T-helper 17 cell (primary cell): Measurements from ENCODE around the gene MGME1. TPM values are rescaled to one million over a fixed set of nuclear protein-coding genes. Genes with fewer than 3 reads are reported as not detected.

Source experiments
- ATAC-seq: fragments of 150-1000 bp; cut with Tn5 transposase; 2 replicates; pipeline ENCODE4 v1.10.0; 2021; ENCODE audit warnings: mild to moderate bottlenecking, moderate library complexity
- DNase-seq, 3 donors: peaks; one replicate each; pipeline versions ENCODE4 v3.0.0 to v3.0.0-alpha.2; 2020 to 2021
- H3K9me3 ChIP-seq: one replicate; pipeline ENCODE4 v1.7.0; 2013; ENCODE audit warnings: low read length, mild to moderate bottlenecking; ENCODE audit not compliant: control insufficient read depth, poor library complexity, severe bottlenecking
- H3K27ac Mint-ChIP-seq: one replicate; pipeline ENCODE4 v1.8.0; 2022; ENCODE audit warnings: mild to moderate bottlenecking, moderate library complexity, mixed read lengths
- H3K27me3 Mint-ChIP-seq: one replicate; pipeline ENCODE4 v1.8.0; 2022; ENCODE audit warnings: mixed read lengths
- H3K36me3 Mint-ChIP-seq: one replicate; pipeline ENCODE4 v1.8.0; 2022; ENCODE audit warnings: low read depth, mixed read lengths
- H3K4me1 Mint-ChIP-seq: one replicate; pipeline ENCODE4 v1.8.0; 2022; ENCODE audit warnings: mild to moderate bottlenecking, mixed read lengths
- H3K4me3 Mint-ChIP-seq: one replicate; pipeline ENCODE4 v1.8.0; 2022; ENCODE audit warnings: mild to moderate bottlenecking, moderate library complexity, mixed read lengths
- total RNA-seq, 4 donors: library from RNA in 2 of 4; stranded (reverse) in 2 of 4; gene quantifications; one replicate each; pipeline ENCODE4 v1.2.3 and lab custom pipeline; 2022 to 2026

Gene MGME1
- total RNA-seq, 2 donors from 2014 or later = 10.6 to 10.9 TPM

DNA sequence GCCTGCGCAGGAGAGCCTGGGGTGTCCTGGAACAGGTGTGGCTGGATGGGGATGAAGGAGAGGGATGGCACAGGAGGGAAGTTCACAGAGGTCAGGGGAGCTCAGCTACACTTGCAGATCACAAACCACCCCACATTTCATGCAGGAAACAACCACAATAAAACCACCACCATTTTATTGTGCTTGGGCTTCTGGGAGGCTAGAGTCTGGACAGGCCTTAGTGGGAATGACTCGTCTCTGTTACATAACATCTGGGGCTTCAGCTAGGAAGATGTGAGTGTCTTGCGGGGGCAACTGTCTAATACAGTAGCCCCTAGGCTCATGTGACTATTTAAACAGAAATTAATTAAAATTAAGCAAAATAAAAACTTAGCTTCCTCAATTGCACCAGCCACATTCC is 33.6 kb upstream of the MGME1 start:
- DNase-seq = no peak
- no peaks in the 10 kb centered on the region for H3K9me3 ChIP-seq
- peaks cover 5% of the 10 kb centered on the region for H3K27me3 Mint-ChIP-seq
- H3K27ac Mint-ChIP-seq = no peak overlapping the region
- H3K4me3 Mint-ChIP-seq = no peak overlapping the region
- peaks cover 5% of the 10 kb centered on the region for H3K36me3 Mint-ChIP-seq
- ATAC-seq = no peak
- H3K4me1 Mint-ChIP-seq = peaks cover 8% of the 10 kb centered on the region

DNA sequence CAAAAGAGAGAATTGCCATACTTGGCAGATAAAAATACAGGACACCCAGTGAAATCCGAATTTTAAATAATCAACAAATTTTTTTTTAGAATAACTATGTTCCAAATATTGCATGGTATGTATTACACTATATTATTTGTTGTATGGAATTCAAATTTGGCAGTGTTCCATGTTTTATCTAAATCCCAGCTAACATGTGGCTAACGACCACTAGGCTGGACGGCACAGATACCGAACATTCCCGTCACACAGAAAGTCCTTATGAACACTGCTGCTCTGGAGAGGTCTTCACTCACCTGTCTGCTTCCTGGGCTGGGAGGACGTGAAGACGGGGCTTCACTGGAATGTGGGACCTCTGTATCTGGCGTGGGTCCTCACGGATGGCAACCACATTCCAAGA is 33.1 kb upstream of the MGME1 start:
- H3K4me3 Mint-ChIP-seq = no peak overlapping the region
- peaks cover 8% of the 10 kb centered on the region for H3K4me1 Mint-ChIP-seq
- no peak overlapping the region for H3K27ac Mint-ChIP-seq
- H3K9me3 ChIP-seq = no peaks in the 10 kb centered on the region
- H3K36me3 Mint-ChIP-seq = peaks cover 5% of the 10 kb centered on the region
- DNase-seq (no peak), ATAC-seq (no peak)
- H3K27me3 Mint-ChIP-seq = peaks cover 5% of the 10 kb centered on the region

DNA sequence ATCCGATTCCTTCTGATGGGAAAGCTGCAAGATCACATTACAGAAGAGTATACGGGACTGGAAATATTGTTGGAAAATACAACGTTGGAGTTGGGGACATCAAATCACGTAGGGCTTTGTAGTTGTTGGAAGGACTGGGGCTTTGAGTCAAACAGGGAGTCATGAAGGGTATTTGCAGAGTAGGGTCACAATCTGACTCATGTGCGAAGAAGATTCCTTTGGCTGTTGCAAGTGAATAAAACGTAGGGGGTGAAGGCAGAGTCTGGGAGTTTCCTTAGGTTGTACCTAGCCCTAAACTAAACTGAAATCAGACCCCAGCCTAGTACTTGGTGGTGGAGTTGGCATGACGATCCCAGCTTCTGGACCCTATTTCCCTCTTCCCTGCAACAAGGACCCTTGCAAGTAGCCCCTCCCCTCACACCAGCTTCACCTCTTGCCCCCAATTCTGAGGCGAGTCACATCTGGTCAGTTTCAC is 32.5 kb upstream of the MGME1 start:
- no peaks in the 10 kb centered on the region for H3K9me3 ChIP-seq
- Mint-ChIP-seq H3K4me3 (no peak overlapping the region), H3K27me3 (peaks cover 5% of the 10 kb centered on the region), H3K36me3 (peaks cover 5% of the 10 kb centered on the region), H3K27ac (no peak overlapping the region), H3K4me1 (peaks cover 8% of the 10 kb centered on the region)
- ATAC-seq (no peak), DNase-seq (no peak)

DNA sequence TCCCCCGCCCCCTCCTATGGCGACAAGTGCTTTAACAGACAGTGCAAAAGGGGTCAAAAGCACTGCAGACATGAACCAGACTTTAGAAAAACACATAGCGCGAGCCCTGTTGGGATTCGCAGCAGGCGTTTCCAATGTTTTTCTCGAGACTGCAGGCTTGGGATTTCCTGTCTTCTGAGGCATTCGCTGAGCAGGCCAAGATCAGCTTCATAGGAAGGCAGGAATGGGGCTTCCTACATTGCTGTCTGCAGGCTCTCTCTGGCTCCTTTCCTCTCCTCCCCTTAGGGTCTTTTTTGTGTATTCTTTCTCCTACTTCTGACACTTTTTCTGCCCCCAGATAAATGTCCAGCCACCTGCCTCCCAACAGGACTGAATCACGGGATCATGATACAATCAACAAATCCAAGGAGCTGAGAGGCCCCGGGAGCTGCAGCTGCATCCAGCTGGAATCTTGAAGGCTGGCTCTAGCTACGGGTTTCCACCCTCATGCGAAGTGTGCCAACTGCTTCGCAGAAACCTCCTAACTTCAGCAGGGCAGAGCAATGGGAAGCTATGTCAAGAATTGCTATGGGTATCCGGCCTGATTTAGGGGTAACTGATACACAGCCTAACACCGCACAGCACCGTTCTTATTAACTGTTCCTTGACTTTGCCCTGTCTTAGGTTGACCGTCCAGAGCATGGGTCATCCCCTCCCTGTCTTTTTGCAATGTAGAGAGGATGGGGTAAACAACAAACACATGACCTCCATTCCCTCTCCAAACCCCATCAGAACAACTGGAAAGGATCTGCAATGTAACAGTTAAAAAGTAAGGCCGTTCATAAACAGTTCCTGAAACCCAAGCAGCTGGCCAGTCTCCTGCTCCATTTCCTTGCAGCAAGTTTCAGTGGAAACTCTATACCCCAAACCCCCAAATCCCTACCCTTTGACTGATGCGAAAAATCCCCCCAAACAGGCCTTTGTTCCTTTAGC is 31.8 kb upstream of the MGME1 start:
- H3K27me3 Mint-ChIP-seq = peaks cover 5% of the 10 kb centered on the region
- H3K4me3 Mint-ChIP-seq = no peak overlapping the region
- ATAC-seq (no peak), DNase-seq (no peak)
- peaks cover 8% of the 10 kb centered on the region for H3K4me1 Mint-ChIP-seq
- H3K27ac Mint-ChIP-seq = peak overlapping the region; percentile 29
- H3K36me3 Mint-ChIP-seq = peaks cover 2% of the 10 kb centered on the region
- no peaks in the 10 kb centered on the region for H3K9me3 ChIP-seq

DNA sequence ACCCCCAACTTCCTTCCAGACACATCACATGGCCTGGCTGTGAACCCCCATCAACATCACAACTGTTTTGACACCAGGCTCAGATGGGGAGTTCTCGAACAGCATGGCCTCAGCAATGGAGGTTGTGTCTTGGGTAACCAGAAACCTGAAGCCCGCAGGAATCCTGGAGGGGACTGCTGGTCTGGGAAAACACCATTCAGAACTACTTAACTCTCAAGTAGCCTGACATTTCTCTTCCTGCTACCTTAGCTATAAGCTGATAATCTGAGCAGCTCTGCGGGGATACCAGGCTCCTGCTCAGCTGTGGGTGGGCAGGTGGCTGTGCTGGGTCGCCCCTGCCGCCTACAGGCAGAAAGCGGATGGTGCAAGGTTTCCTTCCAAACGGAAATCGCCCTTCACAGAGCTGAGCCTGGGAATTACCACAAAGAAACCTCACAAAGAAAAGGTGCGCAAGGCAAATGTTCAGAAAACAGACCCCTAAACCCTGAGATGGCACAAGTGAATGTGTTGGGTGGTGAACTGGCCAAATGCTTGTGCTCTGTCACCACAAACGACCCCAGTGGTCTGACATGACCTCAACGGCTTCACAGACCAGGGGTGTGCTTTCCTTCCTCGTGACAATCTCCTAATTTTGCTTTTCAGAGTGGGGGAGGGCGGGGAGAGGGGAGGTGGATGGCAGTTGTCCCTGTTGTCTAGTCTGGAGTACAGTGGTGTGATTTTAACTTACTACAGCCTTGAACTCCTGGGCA is 29.8 kb upstream of the MGME1 start:
- DNase-seq (peak; percentile 23 to 38 (median 32)), ATAC-seq (peak; percentile 92)
- no peaks in the 10 kb centered on the region for H3K9me3 ChIP-seq
- H3K4me3 Mint-ChIP-seq = no peak overlapping the region
- H3K4me1 Mint-ChIP-seq = peaks cover 8% of the 10 kb centered on the region
- H3K27ac Mint-ChIP-seq = peak overlapping the region; percentile 75
- no peaks in the 10 kb centered on the region for H3K27me3 Mint-ChIP-seq
- H3K36me3 Mint-ChIP-seq = peaks cover 4% of the 10 kb centered on the region

DNA sequence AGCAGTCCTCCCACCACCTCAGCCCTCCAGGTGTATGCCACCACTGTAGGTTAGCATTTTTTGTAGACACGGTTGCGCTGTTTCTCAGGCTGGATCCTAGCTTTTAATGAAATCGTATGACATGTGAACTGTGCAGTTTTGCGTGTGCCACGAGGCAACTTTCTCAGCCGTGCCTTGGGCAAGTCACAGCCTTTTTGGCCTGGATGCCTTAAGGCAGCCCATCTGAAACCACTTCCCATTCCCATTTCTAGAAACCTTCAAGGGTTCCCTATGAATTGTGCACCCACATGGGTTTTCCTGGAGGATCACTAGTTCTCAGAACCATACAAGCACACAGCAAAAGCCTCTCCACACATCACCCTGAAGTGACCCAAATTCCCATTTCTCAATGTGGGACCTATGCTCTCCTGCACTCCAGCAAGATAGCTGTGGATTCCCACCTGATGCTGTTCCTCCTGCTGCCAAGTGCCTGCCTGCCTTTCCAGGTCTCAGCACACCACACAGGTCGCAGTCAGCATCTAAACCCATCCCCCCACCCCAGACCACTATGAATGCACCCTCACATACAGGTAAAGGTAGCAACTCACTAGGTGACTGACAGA is 29.1 kb upstream of the MGME1 start:
- Mint-ChIP-seq H3K27me3 (no peaks in the 10 kb centered on the region), H3K4me3 (peak overlapping the region; percentile 19), H3K27ac (peak overlapping the region; percentile 75), H3K36me3 (peaks cover 5% of the 10 kb centered on the region), H3K4me1 (peaks cover 8% of the 10 kb centered on the region)
- DNase-seq (no peak), ATAC-seq (peak; percentile 14)
- H3K9me3 ChIP-seq = no peaks in the 10 kb centered on the region

DNA sequence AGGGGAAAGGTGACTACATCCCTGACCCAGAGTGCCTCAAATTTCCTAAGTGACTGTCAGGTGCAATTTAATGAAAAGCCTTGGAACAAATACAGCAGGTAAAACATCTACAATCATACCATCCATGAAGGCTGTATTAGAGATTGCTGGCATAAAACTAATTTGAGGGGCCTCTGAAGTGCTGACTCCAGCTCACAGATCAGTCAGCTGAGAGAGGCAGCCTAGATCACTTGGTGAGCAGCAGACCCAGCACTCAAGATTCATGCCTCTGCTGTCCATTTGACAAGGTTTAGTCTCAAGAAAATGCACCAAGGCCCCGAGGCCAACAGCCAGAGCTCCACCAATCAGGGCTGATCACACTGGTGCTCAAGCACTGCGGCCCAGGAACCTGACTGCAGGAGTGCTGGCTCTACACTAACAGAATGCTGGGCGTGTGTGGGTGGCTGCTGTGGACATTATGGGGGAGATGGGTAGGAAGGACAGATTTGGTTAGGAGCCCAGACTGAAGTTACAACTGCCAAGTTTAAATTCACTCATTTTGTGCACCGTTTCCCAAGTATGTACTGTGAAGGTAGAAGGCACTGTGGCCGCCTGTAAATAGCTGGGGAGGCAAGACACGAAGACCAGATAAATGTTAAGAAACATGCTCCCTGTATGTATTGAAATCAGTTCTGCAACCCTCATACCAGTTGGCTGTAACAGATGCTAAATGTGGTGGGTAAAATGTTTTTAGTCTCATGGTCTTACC is 28.4 kb upstream of the MGME1 start:
- H3K9me3 ChIP-seq = no peaks in the 10 kb centered on the region
- Mint-ChIP-seq H3K4me1 (peaks cover 8% of the 10 kb centered on the region), H3K4me3 (no peak overlapping the region), H3K36me3 (peaks cover 9% of the 10 kb centered on the region), H3K27me3 (no peaks in the 10 kb centered on the region), H3K27ac (peak overlapping the region; percentile 75)
- DNase-seq = no peak
- ATAC-seq = no peak

DNA sequence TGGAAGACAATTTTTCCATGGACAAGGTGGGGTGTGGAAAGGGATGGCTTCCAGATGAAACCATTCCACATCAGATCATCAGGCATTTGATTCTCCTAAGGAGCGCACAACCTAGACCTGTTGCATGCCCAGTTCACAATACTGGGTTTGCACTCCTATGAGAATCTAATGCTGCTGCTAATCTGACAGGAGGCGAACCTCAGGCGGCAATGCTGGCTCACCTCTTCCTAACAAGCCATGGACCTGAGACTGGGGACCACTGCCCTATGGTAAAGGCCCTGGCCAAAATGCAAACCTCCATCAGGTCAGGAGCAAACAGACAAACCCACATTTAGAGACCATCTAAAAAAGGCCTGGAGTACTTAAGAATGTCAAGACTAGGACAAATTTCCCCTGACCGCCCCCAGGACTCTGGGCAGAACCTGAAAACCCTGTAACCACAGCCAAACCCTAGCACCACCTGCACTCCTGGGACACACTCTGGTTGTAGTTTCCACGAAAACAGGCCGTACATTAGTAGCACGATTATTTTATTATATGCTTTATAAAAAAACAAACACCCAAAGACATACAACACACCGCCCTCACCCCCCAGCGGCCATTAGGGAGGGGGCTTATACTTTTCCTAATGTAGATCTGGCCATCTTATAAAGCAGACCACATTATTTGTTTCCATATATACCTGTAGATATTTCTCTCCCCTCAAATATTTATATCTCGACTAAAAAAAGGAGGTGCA is 27.6 kb upstream of the MGME1 start:
- Mint-ChIP-seq H3K27ac (no peak overlapping the region), H3K27me3 (no peaks in the 10 kb centered on the region), H3K4me3 (no peak overlapping the region), H3K4me1 (peaks cover 8% of the 10 kb centered on the region), H3K36me3 (peaks cover 9% of the 10 kb centered on the region)
- no peak for ATAC-seq
- H3K9me3 ChIP-seq = no peaks in the 10 kb centered on the region
- no peak for DNase-seq

DNA sequence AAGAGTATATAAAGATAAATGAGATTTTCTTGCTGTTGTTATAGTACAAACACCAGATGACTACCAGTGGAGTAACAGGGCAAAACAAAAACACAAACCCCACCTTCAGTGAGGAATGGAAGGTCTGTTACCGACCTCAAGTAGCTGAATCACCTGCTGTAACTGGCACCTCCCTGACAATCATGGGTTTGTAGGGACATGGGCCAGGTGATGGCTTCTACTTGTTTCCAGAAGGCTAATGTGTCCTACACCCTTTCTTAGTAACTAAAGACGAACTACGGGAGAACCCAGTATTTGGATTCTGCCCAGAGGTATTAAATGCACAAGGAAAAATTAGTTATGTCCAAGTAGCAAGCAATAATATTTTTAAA is 27.0 kb upstream of the MGME1 start:
- H3K9me3 ChIP-seq = no peaks in the 10 kb centered on the region
- peaks cover 8% of the 10 kb centered on the region for H3K4me1 Mint-ChIP-seq
- no peak overlapping the region for H3K4me3 Mint-ChIP-seq
- DNase-seq (no peak), ATAC-seq (no peak)
- no peak overlapping the region for H3K27ac Mint-ChIP-seq
- no peaks in the 10 kb centered on the region for H3K27me3 Mint-ChIP-seq
- H3K36me3 Mint-ChIP-seq = peaks cover 10% of the 10 kb centered on the region

DNA sequence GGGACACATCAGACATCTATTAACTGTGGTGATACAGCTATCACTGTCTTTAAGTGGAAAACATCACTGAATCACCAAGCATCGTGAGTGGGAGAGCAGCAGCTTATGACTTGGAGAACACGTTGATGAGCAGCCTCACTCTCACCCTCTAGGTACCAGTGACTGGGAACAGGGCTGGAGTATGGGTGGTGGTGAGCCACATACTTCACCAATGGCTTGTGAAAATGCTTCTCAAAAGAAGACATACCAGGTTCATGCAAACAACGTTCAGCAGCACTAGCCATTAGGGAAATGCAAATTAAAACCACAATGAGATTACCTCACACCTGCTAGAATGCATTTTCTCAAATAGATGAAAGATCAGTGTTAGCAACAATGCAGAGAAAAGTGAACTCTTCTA is 25.5 kb upstream of the MGME1 start:
- no peak overlapping the region for H3K4me3 Mint-ChIP-seq
- no peak for ATAC-seq
- no peaks in the 10 kb centered on the region for H3K9me3 ChIP-seq
- no peak for DNase-seq
- H3K27ac Mint-ChIP-seq = no peak overlapping the region
- H3K27me3 Mint-ChIP-seq = no peaks in the 10 kb centered on the region
- H3K4me1 Mint-ChIP-seq = peaks cover 8% of the 10 kb centered on the region
- H3K36me3 Mint-ChIP-seq = peaks cover 10% of the 10 kb centered on the region

DNA sequence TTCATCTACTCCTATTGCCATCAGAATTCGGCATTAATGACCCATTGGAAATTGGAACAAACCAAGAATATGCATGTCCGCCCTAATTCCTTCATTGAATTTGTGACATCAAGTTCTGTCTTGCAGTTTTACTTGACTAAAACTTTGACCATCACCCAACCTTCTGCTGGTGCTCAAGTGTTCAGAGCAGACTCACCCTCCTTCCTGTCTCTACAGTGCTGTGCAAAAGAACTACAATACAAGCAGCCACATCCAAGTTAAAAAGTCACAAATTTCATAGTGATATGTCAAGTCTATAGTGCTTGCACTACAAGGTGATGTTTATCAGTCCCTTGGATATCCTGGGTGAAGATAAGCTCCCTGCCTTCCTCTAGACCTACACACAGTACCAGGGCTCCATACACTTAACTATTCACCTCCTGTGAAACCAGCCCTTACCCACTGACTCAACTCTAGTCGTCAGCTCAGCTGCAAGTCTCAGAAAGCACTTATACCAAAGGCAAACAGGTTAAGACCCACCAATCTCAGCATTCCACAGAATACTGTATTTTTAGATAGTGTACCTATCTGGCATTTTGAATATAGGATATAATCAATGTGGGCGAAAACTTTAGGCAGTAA is 23.9 kb upstream of the MGME1 start:
- no peaks in the 10 kb centered on the region for H3K9me3 ChIP-seq
- H3K27ac Mint-ChIP-seq = peak overlapping the region; percentile 51
- no peak for ATAC-seq
- H3K36me3 Mint-ChIP-seq = peaks cover 12% of the 10 kb centered on the region
- H3K4me1 Mint-ChIP-seq = peaks cover 3% of the 10 kb centered on the region
- H3K27me3 Mint-ChIP-seq = no peaks in the 10 kb centered on the region
- no peak overlapping the region for H3K4me3 Mint-ChIP-seq
- no peak for DNase-seq

DNA sequence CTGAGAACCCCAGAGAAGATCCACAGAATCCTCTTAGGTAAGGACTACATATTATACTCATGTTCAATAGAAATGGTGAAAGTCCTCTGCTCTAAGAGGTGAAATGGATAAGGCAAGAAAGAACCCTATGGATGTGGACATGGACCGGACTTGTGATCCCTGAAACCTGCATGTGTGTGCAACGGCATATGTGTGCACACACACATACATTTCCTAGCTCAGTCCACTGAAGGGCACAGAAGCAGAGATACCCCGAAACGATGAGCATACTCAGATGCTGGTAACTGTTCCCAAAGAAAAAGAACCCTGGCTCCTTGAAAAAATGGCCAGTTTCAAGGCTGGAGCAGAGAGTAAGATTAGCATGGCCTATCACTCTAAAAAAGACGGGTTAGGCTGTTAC is 22.8 kb upstream of the MGME1 start:
- Mint-ChIP-seq H3K27me3 (no peaks in the 10 kb centered on the region), H3K36me3 (peaks cover 12% of the 10 kb centered on the region), H3K4me3 (no peak overlapping the region), H3K4me1 (peaks cover 3% of the 10 kb centered on the region), H3K27ac (no peak overlapping the region)
- H3K9me3 ChIP-seq = no peaks in the 10 kb centered on the region
- ATAC-seq (no peak), DNase-seq (no peak)
